Calu3 (cell line): ENCODE measurements around the gene ARAF. TPM values are rescaled to one million over a fixed set of nuclear protein-coding genes. Genes with fewer than 3 reads are reported as not detected.
"Not testable (repeated sequence)": the region's sequence is repeated elsewhere in the genome, so short reads cannot be mapped to it uniquely, and the experiment has no call there.

Experiments used
- Bru-seq: library from RNA; stranded (reverse); fragments of 400-500 nt; gene quantifications from one replicate; lab custom pipeline; 2021; lab: Mats Ljungman, UMichigan
- BruChase-seq, 2 experiments: library from RNA; stranded (reverse); fragments of 400-500 nt; gene quantifications; one replicate each; lab custom pipeline; 2021; lab: Mats Ljungman, UMichigan
- BruUV-seq: library from RNA; stranded (reverse); fragments of 400-500 nt; replicated peaks from 2 replicates; lab custom pipeline; 2021; lab: Mats Ljungman, UMichigan
- CTCF ChIA-PET: fragments of 300-600 bp; sonication (Branson Sonifier 250); formaldehyde crosslinking; loops from one replicate; lab custom pipeline; 2022; ENCODE audit warnings: antibody characterized with exemption; lab: Charles Lee
- DNase-seq: peaks from one replicate; pipeline ENCODE4 v3.0.0; 2022
- H3K27ac Mint-ChIP-seq: one replicate; pipeline ENCODE4 v1.8.0; 2022; ENCODE audit warnings: mixed read lengths; ENCODE audit not compliant: unreplicated experiment
- H3K27me3 Mint-ChIP-seq: one replicate; pipeline ENCODE4 v1.8.0; 2022; ENCODE audit warnings: mixed read lengths; ENCODE audit not compliant: unreplicated experiment
- H3K36me3 Mint-ChIP-seq: one replicate; pipeline ENCODE4 v1.8.0; 2022; ENCODE audit warnings: mild to moderate bottlenecking, moderate library complexity, mixed read lengths; ENCODE audit not compliant: insufficient read depth, unreplicated experiment
- H3K4me1 Mint-ChIP-seq: one replicate; pipeline ENCODE4 v1.8.0; 2022; ENCODE audit warnings: mild to moderate bottlenecking, low read depth, mixed read lengths; ENCODE audit not compliant: unreplicated experiment
- H3K4me3 Mint-ChIP-seq: one replicate; pipeline ENCODE4 v1.8.0; 2022; ENCODE audit warnings: mild to moderate bottlenecking, low read depth, moderate library complexity, mixed read lengths; ENCODE audit not compliant: unreplicated experiment
- H3K9me3 Mint-ChIP-seq: one replicate; pipeline ENCODE4 v1.8.0; 2022; ENCODE audit warnings: low read depth, mixed read lengths; ENCODE audit not compliant: unreplicated experiment
- intact Hi-C: fragments of 100-400 bp; cut with micrococcal nuclease; formaldehyde crosslinking; loops from one replicate; pipeline ENCODE4 v1.10.0; 2022; ENCODE audit not compliant: unreplicated experiment
- long read RNA-seq: library from polyadenylated mRNA; stranded (forward); transcript quantifications from one replicate; pipeline ENCODE4 v2.0.0, GENCODE V29; 2022
- total RNA-seq: library from RNA; stranded (reverse); gene quantifications from 2 replicates; pipeline ENCODE4 v1.2.3, GENCODE V29; 2022
- TF ChIP-seq, protein P1 (sequence below): fragments of 200-600 bp; IDR thresholded peaks from one replicate; pipeline ENCODE4 v1.8.0; 2022; ENCODE audit warnings: antibody characterized with exemption; ENCODE audit not compliant: unreplicated experiment

The ARAF gene
- total RNA-seq, result 79.2 and 84.4 TPM in 2 replicates
- percentile 78 among the genes with signal in this experiment for Bru-seq, nascent RNA
- percentile 88 among the genes with signal in this experiment for BruChase-seq, experiment 1, labeled RNA remaining after a 6-hour chase
- percentile 80 among the genes with signal in this experiment for BruChase-seq, experiment 2, labeled RNA remaining after a 2-hour chase
- long read RNA-seq, transcript ARAF-203 (16 exons, 2,458 nt), result major isoform, 73 of 103 reads
- long read RNA-seq, partial matches to known transcripts, result 21 of 103 reads
- long read RNA-seq, other reads (novel, unspliced or antisense), result 6 of 103 reads

DNA sequence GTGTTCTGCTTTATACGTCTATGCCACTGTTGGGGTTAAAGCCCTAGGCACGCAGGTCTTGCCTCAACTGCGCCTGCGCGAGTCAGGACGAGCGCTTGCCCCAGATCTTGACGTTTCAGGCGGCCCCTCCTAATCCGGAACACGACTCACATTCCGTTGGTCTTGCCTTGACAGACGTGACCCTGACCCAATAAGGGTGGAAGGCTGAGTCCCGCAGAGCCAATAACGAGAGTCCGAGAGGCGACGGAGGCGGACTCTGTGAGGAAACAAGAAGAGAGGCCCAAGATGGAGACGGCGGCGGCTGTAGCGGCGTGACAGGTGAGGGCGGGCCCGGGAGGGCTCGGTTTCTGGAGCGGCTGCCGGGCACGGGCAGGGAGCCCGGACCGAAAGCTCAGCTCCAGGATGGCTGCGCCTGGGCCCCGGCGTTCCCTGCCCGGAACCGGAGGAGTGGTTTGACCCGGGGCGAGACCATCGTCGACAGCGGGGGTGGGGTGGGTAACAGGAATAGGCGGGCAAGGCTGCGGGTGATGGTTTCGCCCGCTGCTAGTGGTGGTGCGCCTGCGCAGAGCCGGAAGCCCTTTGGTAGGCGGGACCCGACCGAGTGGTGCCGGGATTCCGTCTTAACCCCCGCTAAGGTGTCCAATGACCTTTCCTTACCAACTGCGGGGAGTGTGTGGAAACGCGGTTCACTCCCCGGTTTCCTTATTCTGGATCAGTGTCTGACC, at the start of gene ARAF:
TSS of gene ARAF (plus strand) at position 272 of the 725 bp plus-strand sequence. CDS start 1,763 bp downstream, outside the sequence.
- TF ChIP-seq, protein P1, sequence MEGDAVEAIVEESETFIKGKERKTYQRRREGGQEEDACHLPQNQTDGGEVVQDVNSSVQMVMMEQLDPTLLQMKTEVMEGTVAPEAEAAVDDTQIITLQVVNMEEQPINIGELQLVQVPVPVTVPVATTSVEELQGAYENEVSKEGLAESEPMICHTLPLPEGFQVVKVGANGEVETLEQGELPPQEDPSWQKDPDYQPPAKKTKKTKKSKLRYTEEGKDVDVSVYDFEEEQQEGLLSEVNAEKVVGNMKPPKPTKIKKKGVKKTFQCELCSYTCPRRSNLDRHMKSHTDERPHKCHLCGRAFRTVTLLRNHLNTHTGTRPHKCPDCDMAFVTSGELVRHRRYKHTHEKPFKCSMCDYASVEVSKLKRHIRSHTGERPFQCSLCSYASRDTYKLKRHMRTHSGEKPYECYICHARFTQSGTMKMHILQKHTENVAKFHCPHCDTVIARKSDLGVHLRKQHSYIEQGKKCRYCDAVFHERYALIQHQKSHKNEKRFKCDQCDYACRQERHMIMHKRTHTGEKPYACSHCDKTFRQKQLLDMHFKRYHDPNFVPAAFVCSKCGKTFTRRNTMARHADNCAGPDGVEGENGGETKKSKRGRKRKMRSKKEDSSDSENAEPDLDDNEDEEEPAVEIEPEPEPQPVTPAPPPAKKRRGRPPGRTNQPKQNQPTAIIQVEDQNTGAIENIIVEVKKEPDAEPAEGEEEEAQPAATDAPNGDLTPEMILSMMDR, result no peak
- BruUV-seq, result no TSS peak
- intact Hi-C loops, result loop anchor here (10.0 kb wide), 2 partner anchors 64 to 94 kb away; partner anchors contain the start of genes CFP, ELK1 and UXT
- H3K9me3 Mint-ChIP-seq, result no peaks in the 10 kb centered on the region
- peak within 1 kb of the TSS; percentile 95 for H3K4me3 Mint-ChIP-seq
- CTCF ChIA-PET, result no interaction called here
- no peaks in the 10 kb centered on the region for H3K27me3 Mint-ChIP-seq
- H3K36me3 Mint-ChIP-seq, result peaks cover 35% of the 10 kb centered on the region
- peaks cover 21% of the 10 kb centered on the region for H3K4me1 Mint-ChIP-seq
- H3K27ac Mint-ChIP-seq, result peak within 1 kb of the TSS; percentile 99
- peak; percentile 97 for DNase-seq

DNA sequence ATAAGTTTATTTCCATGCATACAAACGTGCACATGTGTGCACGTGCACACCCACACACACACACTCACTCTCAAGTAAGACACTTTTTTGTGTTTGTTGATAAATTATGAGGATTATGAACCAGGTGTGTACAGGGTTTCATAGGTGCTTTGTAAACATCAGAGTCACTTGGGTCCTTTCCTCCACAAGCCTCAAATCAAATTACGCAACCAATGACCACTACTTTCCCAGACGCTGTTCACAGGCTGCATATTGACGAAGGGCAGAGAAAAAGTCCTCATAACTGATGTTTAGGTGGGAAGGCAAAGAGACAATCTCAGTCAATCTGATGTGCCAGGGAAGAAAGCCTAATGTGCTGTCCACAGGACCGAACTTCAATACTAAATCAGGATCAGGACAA, 48.6 kb upstream of the ARAF start:
- H3K9me3 Mint-ChIP-seq, BruUV-seq, intact Hi-C loops, DNase-seq, H3K27ac Mint-ChIP-seq, CTCF ChIA-PET, H3K36me3 Mint-ChIP-seq: not testable (repeated sequence)
- Mint-ChIP-seq H3K27me3 (peaks cover 14% of the 10 kb centered on the region), H3K4me1 (peaks cover 28% of the 10 kb centered on the region), H3K4me3 (peak overlapping the region; percentile 9)

DNA sequence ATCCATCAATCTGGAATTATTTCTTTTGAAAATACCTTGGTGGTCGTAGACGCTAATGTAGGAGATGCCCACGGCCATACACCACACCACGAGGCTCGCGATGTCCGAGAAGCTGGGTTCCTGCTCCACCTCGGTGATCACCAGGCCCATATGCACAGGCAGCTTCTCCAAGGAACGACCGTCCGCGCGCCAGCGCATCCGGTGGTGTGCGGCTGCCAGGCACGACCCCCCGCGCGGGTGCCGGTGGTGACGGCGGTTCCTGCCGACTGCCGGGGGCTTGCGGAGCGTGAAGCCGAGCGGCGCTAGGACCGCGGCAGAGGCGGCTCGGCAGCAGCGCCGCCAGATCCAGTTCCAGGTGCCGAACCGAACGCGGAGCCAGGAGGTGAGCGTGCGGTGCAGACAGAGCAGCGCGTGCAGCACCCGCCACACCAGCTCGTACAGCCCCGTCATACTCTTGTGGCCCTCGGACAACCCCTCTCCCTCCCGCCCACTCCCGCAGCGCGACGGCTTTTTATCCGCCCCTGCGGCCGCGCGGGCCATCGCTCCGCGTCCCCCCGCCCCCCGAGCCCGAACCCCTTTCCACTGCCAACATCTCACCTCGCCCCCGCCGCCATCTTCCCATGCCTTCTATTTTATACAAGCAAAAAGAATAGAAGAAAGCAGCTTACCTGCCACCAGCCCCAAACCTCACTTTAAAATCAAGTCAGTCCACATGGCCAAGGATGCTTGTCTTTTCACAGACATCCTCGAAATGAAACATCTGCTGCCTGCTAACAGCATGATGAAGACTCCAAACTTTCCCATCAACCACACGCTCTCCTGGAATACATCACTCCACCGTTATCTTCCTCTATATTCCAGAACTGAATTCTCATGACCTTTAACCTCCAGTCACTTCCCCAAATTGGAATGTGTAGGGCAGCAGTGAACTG, 47.7 kb upstream of the ARAF start:
- Mint-ChIP-seq H3K4me3 (peak overlapping the region; percentile 69), H3K4me1 (peaks cover 28% of the 10 kb centered on the region), H3K27ac (peak overlapping the region; percentile 17), H3K27me3 (peaks cover 14% of the 10 kb centered on the region)
- CTCF ChIA-PET, intact Hi-C loops, H3K9me3 Mint-ChIP-seq, BruUV-seq, DNase-seq, H3K36me3 Mint-ChIP-seq: not testable (repeated sequence)

DNA sequence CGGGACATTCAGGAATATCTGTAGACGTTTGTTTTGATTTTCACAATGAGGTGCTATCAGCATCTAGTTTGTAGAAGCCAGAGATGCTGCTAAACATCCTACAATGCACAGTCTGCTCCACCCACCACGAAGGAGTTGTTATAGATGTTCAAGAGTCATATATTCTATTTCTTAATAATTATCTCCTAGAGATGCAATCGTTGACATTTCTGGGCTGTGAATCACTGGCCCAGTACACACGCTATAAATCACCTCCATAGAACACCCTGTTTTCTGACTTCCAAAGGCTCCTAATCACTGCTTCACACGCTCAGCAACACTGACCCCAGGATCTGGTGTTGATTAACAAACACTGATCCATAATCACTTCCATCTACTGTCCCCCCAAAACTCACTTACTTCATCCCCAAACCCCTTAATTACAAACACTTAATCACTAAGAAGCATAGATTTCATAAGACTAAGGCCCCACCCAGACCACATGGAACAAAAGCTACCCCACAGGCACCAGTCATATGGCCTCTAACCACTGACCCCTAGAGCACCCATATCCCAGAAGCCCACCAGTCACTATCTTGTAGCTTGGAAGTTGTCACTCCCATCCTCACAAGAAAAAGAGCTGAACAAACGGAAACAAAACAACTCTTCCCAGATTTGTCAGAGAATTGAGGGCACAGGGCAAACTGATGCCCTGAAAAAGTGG, 46.3 kb upstream of the ARAF start:
- H3K9me3 Mint-ChIP-seq, result no peaks in the 10 kb centered on the region
- CTCF ChIA-PET, result no interaction called here
- BruUV-seq, result no TSS peak
- H3K27me3 Mint-ChIP-seq, result peaks cover 14% of the 10 kb centered on the region
- DNase-seq, result no peak
- intact Hi-C loops, result no loop called here
- H3K4me3 Mint-ChIP-seq, result no peak overlapping the region
- H3K27ac Mint-ChIP-seq, result no peak overlapping the region
- H3K36me3 Mint-ChIP-seq, result peaks cover 8% of the 10 kb centered on the region
- H3K4me1 Mint-ChIP-seq, result peaks cover 28% of the 10 kb centered on the region
- TF ChIP-seq, protein P1, result no peak
